HCT116 (cell line): ENCODE measurements around the gene ITGB7. TPM values are rescaled to one million over a fixed set of nuclear protein-coding genes. Genes with fewer than 3 reads are reported as not detected.

Experiments used
- ATAC-seq: fragments of 200-7000 bp; cut with Tn5 transposase; 2 replicates; pipeline ENCODE4 v1.9.1; 2020; ENCODE audit warnings: mild to moderate bottlenecking, moderate library complexity
- BruUV-seq: library from RNA; stranded (reverse); fragments of 400-500 nt; replicated peaks from 2 replicates; lab custom pipeline; 2021; lab: Mats Ljungman, UMichigan
- CTCF ChIA-PET: fragments of 300-600 bp; sonication (Branson Sonifier 250); formaldehyde crosslinking; loops from one replicate; lab custom pipeline; 2021; ENCODE audit warnings: antibody characterized with exemption; lab: Charles Lee
- POLR2A ChIA-PET: fragments of 300-600, 350-600 bp; sonication (Branson Sonifier 250); formaldehyde crosslinking; loops from one replicate; lab custom pipeline; 2021; ENCODE audit warnings: antibody characterized with exemption; lab: Charles Lee
- RAD21 ChIA-PET, 2 experiments: fragments of 300-600 bp; sonication (Branson Sonifier 250); formaldehyde crosslinking; loops; one replicate each; lab custom pipeline; 2023; ENCODE audit warnings: low total read pairs in 2 of 2; ENCODE audit not compliant: uncharacterized antibody in 2 of 2, unreplicated experiment in 2 of 2, low non-redundant PET in 1 of 2; lab: Charles Lee
- DNase-seq: peaks from one replicate; pipeline ENCODE4 v3.0.0-alpha.2; 2010; ENCODE audit warnings: low read depth, low spot score
- H2AFZ ChIP-seq: fragments of 200-600 bp; shearing (Covaris generic), sonication (generic); 2 replicates; pipeline ENCODE4 v1.6.1; 2017; ENCODE audit warnings: low read depth, mixed run types, mixed read lengths, antibody characterized with exemption, low read length; ENCODE audit not compliant: poor library complexity, severe bottlenecking
- H3K27ac ChIP-seq: 2 replicates; pipeline ENCODE4 v1.5.1; 2012; ENCODE audit warnings: low read depth, low read length
- H3K27me3 ChIP-seq: fragments of 200-600 bp; sonication (generic); 2 replicates; pipeline ENCODE4 v1.6.1; 2016; ENCODE audit warnings: mixed run types, low read length, mixed read lengths; ENCODE audit not compliant: insufficient read depth
- H3K36me3 ChIP-seq, 2 experiments: fragments of 200-500 bp in 1 of 2; fragments of 200-600 bp in 1 of 2; sonication (Bioruptor generic) in 1 of 2; sonication (generic) in 1 of 2; 2 replicates each; pipeline versions ENCODE4 v1.5.1 to v1.6.1; 2014 to 2016; ENCODE audit warnings: low read length in 2 of 2, inconsistent platforms in 1 of 2, mixed read lengths in 1 of 2, mixed run types in 1 of 2; ENCODE audit not compliant: insufficient read depth in 2 of 2, control insufficient read depth in 1 of 2
- H3K4me1 ChIP-seq, 2 experiments: fragments of 200-600 bp in 1 of 2; sonication (generic) in 1 of 2; 2 replicates each; pipeline versions ENCODE4 v1.5.1 to v1.6.1; 2012 to 2017; ENCODE audit warnings: low read length in 2 of 2, inconsistent platforms in 1 of 2, mild to moderate bottlenecking in 1 of 2, mixed read lengths in 1 of 2, mixed run types in 1 of 2, moderate library complexity in 1 of 2; ENCODE audit not compliant: insufficient read depth in 2 of 2, control insufficient read depth in 1 of 2
- H3K4me2 ChIP-seq: fragments of 200-600 bp; sonication (generic); 2 replicates; pipeline ENCODE4 v1.6.1; 2017; ENCODE audit warnings: mixed run types, low read length, mixed read lengths
- H3K4me3 ChIP-seq, 2 experiments: fragments of 200-600 bp in 1 of 2; sonication (generic) in 1 of 2; replicated peaks in 1 of 2; 2 replicates each; pipeline ENCODE4 v1.5.1; 2011 to 2016; ENCODE audit warnings: low read length in 2 of 2, control low read depth in 1 of 2, low read depth in 1 of 2, mild to moderate bottlenecking in 1 of 2, mixed read lengths in 1 of 2, mixed run types in 1 of 2
- H3K79me2 ChIP-seq: fragments of 200-600 bp; sonication (generic); 2 replicates; pipeline ENCODE4 v1.6.1; 2017; ENCODE audit warnings: mild to moderate bottlenecking, mixed run types, low read length, moderate library complexity, mixed read lengths; ENCODE audit not compliant: insufficient read depth
- H3K9ac ChIP-seq: fragments of 200-600 bp; sonication (generic); 2 replicates; pipeline ENCODE4 v1.6.1; 2016; ENCODE audit warnings: low read length, mixed read lengths
- H3K9me2 ChIP-seq: fragments of 200-600 bp; sonication (generic), shearing (Covaris generic); 2 replicates; pipeline ENCODE4 v1.6.1; 2017; ENCODE audit warnings: mixed run types, mild to moderate bottlenecking, moderate library complexity; ENCODE audit not compliant: insufficient read depth
- H3K9me3 ChIP-seq, 2 experiments: fragments of 200-500 bp in 1 of 2; fragments of 200-600 bp in 1 of 2; sonication (Bioruptor generic) in 1 of 2; sonication (generic) in 1 of 2; 2 replicates each; pipeline ENCODE4 v1.6.1; 2014 to 2017; ENCODE audit warnings: low read length in 2 of 2, mixed read lengths in 2 of 2, inconsistent platforms in 1 of 2, low read depth in 1 of 2, mild to moderate bottlenecking in 1 of 2, mixed run types in 1 of 2, moderate library complexity in 1 of 2; ENCODE audit not compliant: control insufficient read depth in 1 of 2, insufficient read depth in 1 of 2
- H4K20me1 ChIP-seq: fragments of 200-600 bp; sonication (generic), shearing (Covaris generic); 2 replicates; pipeline ENCODE4 v1.6.1; 2017; ENCODE audit warnings: mixed run types, mild to moderate bottlenecking, moderate library complexity; ENCODE audit not compliant: insufficient read depth
- EZH2 ChIP-seq: fragments of 200-600 bp; sonication (generic); IDR thresholded peaks from 2 replicates; pipeline ENCODE4 v1.6.1; 2017; ENCODE audit warnings: antibody characterized with exemption, mixed run types
- EZH2phosphoT487 ChIP-seq: fragments of 200-600 bp; IDR thresholded peaks from 2 replicates; pipeline ENCODE4 v1.6.1; 2018; ENCODE audit warnings: antibody characterized with exemption, borderline replicate concordance
- JUND ChIP-seq: IDR thresholded peaks from 2 replicates; pipeline ENCODE4 v1.6.1; 2012
- POLR2A ChIP-seq: IDR thresholded peaks from 2 replicates; pipeline ENCODE4 v1.7.0; 2011; ENCODE audit warnings: borderline replicate concordance; ENCODE audit not compliant: insufficient read depth, insufficient read length; ENCODE audit errors: extremely low read depth
- POLR2AphosphoS5 ChIP-seq: IDR thresholded peaks from 2 replicates; pipeline ENCODE4 v1.6.1; 2011; ENCODE audit warnings: mild to moderate bottlenecking, low read depth, low read length, moderate library complexity
- SIN3A ChIP-seq: IDR thresholded peaks from 2 replicates; pipeline ENCODE4 v1.6.1; 2012; ENCODE audit warnings: low read depth
- TCF7L2 ChIP-seq: IDR thresholded peaks from 2 replicates; pipeline ENCODE4 v1.7.0; 2011; ENCODE audit warnings: borderline replicate concordance, inconsistent platforms; ENCODE audit not compliant: insufficient read depth, insufficient read length; ENCODE audit errors: extremely low read depth
- ZBTB33 ChIP-seq: IDR thresholded peaks from 2 replicates; pipeline ENCODE4 v1.6.1; 2011; ENCODE audit warnings: mild to moderate bottlenecking, low read length, moderate library complexity; ENCODE audit not compliant: insufficient replicate concordance; ENCODE audit errors: extremely low read depth
- ZFX ChIP-seq: fragments of 450-650 bp; IDR thresholded peaks from 2 replicates; pipeline ENCODE4 v1.6.1; 2017
- intact Hi-C: fragments of 100-400 bp; cut with micrococcal nuclease; formaldehyde crosslinking; loops from 2 replicates; pipeline ENCODE4 v1.10.0; 2022
- total RNA-seq: library from RNA; stranded (reverse); gene quantifications from one replicate; pipeline ENCODE4 v1.2.1, GENCODE V29; 2021; ENCODE audit not compliant: unreplicated experiment
- TF ChIP-seq, protein P1 (sequence below): IDR thresholded peaks from 2 replicates; pipeline ENCODE4 v1.6.1; 2012; ENCODE audit warnings: low read depth

ITGB7 gene
- total RNA-seq, 1 experiment from 2014 or later: 1.9 TPM

DNA sequence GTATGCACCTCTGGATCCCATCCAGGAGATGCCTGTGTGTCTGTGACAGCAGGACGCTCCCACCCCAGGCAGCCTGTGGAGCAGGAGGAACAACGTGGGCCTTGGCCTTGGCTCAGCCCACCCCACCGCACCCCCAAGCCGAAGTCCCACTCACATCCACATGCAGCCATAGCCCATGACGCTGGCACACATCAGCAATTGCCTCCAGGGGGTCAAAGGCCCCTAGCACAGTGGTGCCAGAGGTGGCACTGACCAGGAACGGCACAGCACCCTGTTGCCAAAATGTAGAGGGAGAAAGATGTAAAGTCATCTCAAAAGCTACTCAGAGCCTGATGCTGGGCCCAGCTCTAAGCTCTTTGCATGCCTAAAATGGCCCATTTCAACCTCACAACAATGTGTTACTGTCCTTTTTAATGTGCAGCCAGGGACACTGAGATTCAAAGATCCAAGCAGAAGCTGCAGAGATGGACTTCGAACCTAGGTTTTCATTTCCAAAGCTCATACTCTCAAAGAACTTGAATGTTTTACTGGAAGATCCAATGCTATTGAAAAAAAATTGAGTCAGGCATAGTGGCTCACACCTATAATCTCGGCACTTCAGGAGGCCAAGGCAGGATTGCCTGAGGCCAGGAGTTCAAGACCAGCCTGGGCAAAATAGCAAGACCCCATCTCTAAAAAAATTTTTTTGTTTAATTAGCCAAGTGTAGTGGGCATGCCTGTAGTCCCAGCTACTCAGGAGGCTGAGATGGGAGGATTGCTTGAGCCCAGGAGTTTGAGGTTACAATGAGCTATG lies 45.7 kb downstream of the ITGB7 start:
- Histone ChIP-seq H4K20me1 (no peaks in the 10 kb centered on the region), H2AFZ (no peak overlapping the region), H3K9me3 (no peaks in the 10 kb centered on the region), H3K36me3 (no peaks in the 10 kb centered on the region), H3K4me1 (peaks cover 3 to 15% of the 10 kb centered on the region in 2 experiments; a peak in 3 of 4 replicates), H3K79me2 (no peaks in the 10 kb centered on the region), H3K27me3 (no peaks in the 10 kb centered on the region), H3K9me2 (no peaks in the 10 kb centered on the region), H3K4me3 (no peak overlapping the region), H3K4me2 (no peak overlapping the region), H3K9ac (no peak overlapping the region), H3K27ac (no peak overlapping the region)
- TF ChIP-seq ZBTB33: no peak
- no peak for TF ChIP-seq EZH2
- TF ChIP-seq SIN3A: no peak
- TF ChIP-seq EZH2phosphoT487: no peak
- no peak for TF ChIP-seq POLR2A
- no peak for TF ChIP-seq JUND
- TF ChIP-seq POLR2AphosphoS5: no peak
- no peak for TF ChIP-seq TCF7L2
- TF ChIP-seq, protein P1, sequence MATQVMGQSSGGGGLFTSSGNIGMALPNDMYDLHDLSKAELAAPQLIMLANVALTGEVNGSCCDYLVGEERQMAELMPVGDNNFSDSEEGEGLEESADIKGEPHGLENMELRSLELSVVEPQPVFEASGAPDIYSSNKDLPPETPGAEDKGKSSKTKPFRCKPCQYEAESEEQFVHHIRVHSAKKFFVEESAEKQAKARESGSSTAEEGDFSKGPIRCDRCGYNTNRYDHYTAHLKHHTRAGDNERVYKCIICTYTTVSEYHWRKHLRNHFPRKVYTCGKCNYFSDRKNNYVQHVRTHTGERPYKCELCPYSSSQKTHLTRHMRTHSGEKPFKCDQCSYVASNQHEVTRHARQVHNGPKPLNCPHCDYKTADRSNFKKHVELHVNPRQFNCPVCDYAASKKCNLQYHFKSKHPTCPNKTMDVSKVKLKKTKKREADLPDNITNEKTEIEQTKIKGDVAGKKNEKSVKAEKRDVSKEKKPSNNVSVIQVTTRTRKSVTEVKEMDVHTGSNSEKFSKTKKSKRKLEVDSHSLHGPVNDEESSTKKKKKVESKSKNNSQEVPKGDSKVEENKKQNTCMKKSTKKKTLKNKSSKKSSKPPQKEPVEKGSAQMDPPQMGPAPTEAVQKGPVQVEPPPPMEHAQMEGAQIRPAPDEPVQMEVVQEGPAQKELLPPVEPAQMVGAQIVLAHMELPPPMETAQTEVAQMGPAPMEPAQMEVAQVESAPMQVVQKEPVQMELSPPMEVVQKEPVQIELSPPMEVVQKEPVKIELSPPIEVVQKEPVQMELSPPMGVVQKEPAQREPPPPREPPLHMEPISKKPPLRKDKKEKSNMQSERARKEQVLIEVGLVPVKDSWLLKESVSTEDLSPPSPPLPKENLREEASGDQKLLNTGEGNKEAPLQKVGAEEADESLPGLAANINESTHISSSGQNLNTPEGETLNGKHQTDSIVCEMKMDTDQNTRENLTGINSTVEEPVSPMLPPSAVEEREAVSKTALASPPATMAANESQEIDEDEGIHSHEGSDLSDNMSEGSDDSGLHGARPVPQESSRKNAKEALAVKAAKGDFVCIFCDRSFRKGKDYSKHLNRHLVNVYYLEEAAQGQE: no peak
- TF ChIP-seq ZFX: no peak
- ATAC-seq (no peak), DNase-seq (no peak)
- ChIA-PET CTCF (interaction anchor here (1.0 to 3.4 kb wide), 3 partner anchors 37 to 160 kb away, joined by 4 to 34 read pairs (median 4); partner anchors contain the start of gene AAAS), RAD21 (interaction anchor here in 1 of 2 experiments (0.6 kb wide), 1 partner anchor 82 kb away, joined by 4 read pairs; the partner anchor contains the start of gene SPRYD3), POLR2A (interaction anchor here (0.6 kb wide), 1 partner anchor 49 kb away, joined by 3 read pairs; no protein-coding TSS in a partner anchor)
- BruUV-seq: no TSS peak
- intact Hi-C loops: no loop called here
